ENCODE results near the gene SPAG17. TPM values are rescaled to one million over a fixed set of nuclear protein-coding genes. Genes with fewer than 3 reads are reported as not detected.

Gene SPAG17
- polyA plus RNA-seq, 1 of the 3 experiments (the other 2 are of a cell fraction) = not detected

GRCh38 chr1:118223426-118223825 is 38.4 kb upstream of the SPAG17 start:
- no peaks in the 10 kb centered on the region for H3F3A ChIP-seq (replicated peaks; ENCODE audit: insufficient read depth)

DNA sequence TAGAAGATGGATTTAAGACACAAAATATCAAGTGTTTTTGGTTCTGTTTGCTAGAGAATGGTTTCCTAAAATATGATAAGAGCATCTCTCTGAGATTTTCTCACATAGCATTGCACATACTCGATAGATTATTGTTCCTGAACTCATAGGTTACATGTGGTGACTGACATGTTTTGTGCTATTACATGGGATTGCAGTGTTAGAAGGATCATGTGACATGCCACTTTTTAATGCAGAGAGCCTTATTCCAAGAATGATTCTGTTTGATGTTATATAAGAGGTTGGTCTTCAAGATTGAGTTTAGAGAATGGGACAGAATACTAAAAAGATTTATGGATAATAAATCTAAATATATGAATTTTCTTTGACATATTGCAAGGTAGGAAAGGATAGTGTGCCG is 34.4 kb upstream of the SPAG17 start:
- 1% methylated on average over 2 of the region's 2 CpGs for WGBS (ENCODE audit: low lambda C conversion rate)
- no peaks in the 10 kb centered on the region for H3K36me3 ChIP-seq (replicated peaks in 1 of 2; ENCODE audit: control insufficient read depth in 1 of 2, insufficient read depth in 2 of 2, low read length in 1 of 2)
- no peaks in the 10 kb centered on the region for H3K9me2 ChIP-seq
- CTCF ChIA-PET = no interaction called here
- no peak overlapping the region for H2AFZ ChIP-seq (ENCODE audit: low read depth)
- POLR2A ChIA-PET = no interaction called here
- no peak overlapping the region for H3K4me3 ChIP-seq (ENCODE audit: low read depth in 2 of 2, low read length in 1 of 2)
- no peak for DNase-seq
- no peak overlapping the region for H3K9ac ChIP-seq
- H3K4me2 ChIP-seq = no peak overlapping the region
- no peaks in the 10 kb centered on the region for H3K79me2 ChIP-seq (ENCODE audit: insufficient read depth)
- no peaks in the 10 kb centered on the region for H3K4me1 ChIP-seq (ENCODE audit: control insufficient read depth in 1 of 2, insufficient read depth in 2 of 2, low read depth in 1 of 2, low read length in 1 of 2)
- no peaks in the 10 kb centered on the region for H3F3A ChIP-seq (replicated peaks; ENCODE audit: insufficient read depth)
- H3K27ac ChIP-seq (ENCODE audit: low read depth in 2 of 2, low read length in 1 of 2) = no peak overlapping the region
- H4K20me1 ChIP-seq (ENCODE audit: insufficient read depth) = no peaks in the 10 kb centered on the region
- H3K27me3 ChIP-seq (ENCODE audit: insufficient read depth) = no peaks in the 10 kb centered on the region
- no peaks in the 10 kb centered on the region for H3K9me3 ChIP-seq
- no peak for TF ChIP-seq PBX3 (IDR thresholded peaks at IDR 0.05)

More at GRCh38 chr1:118223426-118223825, 38.4 kb upstream of the SPAG17 start:
- Histone ChIP-seq H3K4me3 (ENCODE audit: low read depth in 2 of 2, low read length in 1 of 2) (no peak overlapping the region; a peak in 1 of 4 replicates), H3K9ac (no peak overlapping the region), H3K79me2 (ENCODE audit: insufficient read depth) (no peaks in the 10 kb centered on the region), H3K27me3 (ENCODE audit: insufficient read depth) (no peaks in the 10 kb centered on the region), H3K27ac (ENCODE audit: low read depth in 2 of 2, low read length in 1 of 2) (no peak overlapping the region), H3K4me1 (ENCODE audit: control insufficient read depth in 1 of 2, insufficient read depth in 2 of 2, low read depth in 1 of 2, low read length in 1 of 2) (no peaks in the 10 kb centered on the region), H4K20me1 (ENCODE audit: insufficient read depth) (no peaks in the 10 kb centered on the region), H3K4me2 (no peak overlapping the region), H3K9me3 (no peaks in the 10 kb centered on the region), H3K36me3 (replicated peaks in 1 of 2; ENCODE audit: control insufficient read depth in 1 of 2, insufficient read depth in 2 of 2, low read length in 1 of 2) (no peaks in the 10 kb centered on the region), H2AFZ (ENCODE audit: low read depth) (no peak overlapping the region), H3K9me2 (no peaks in the 10 kb centered on the region)
- DNase-seq = no peak
- CTCF ChIA-PET = interaction anchor here (1.0 kb wide), 1 partner anchor 25 kb away, joined by 5 read pairs; no protein-coding TSS in a partner anchor
- no peak for TF ChIP-seq FOSL2 (IDR thresholded peaks at IDR 0.05; ENCODE audit: borderline replicate concordance, low read depth)
- TF ChIP-seq, protein P1, sequence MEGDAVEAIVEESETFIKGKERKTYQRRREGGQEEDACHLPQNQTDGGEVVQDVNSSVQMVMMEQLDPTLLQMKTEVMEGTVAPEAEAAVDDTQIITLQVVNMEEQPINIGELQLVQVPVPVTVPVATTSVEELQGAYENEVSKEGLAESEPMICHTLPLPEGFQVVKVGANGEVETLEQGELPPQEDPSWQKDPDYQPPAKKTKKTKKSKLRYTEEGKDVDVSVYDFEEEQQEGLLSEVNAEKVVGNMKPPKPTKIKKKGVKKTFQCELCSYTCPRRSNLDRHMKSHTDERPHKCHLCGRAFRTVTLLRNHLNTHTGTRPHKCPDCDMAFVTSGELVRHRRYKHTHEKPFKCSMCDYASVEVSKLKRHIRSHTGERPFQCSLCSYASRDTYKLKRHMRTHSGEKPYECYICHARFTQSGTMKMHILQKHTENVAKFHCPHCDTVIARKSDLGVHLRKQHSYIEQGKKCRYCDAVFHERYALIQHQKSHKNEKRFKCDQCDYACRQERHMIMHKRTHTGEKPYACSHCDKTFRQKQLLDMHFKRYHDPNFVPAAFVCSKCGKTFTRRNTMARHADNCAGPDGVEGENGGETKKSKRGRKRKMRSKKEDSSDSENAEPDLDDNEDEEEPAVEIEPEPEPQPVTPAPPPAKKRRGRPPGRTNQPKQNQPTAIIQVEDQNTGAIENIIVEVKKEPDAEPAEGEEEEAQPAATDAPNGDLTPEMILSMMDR (IDR thresholded peaks at IDR 0.05) = peak; percentile 28
- TF ChIP-seq POLR2AphosphoS5 (IDR thresholded peaks at IDR 0.05; ENCODE audit: low read depth, low read length) = no peak
- no peak for TF ChIP-seq RCOR1 (IDR thresholded peaks at IDR 0.05; ENCODE audit: low read length)
- POLR2A ChIA-PET = no interaction called here
- no CpG with 5 or more reads among the region's 1 CpG for WGBS (ENCODE audit: low lambda C conversion rate)

DNA sequence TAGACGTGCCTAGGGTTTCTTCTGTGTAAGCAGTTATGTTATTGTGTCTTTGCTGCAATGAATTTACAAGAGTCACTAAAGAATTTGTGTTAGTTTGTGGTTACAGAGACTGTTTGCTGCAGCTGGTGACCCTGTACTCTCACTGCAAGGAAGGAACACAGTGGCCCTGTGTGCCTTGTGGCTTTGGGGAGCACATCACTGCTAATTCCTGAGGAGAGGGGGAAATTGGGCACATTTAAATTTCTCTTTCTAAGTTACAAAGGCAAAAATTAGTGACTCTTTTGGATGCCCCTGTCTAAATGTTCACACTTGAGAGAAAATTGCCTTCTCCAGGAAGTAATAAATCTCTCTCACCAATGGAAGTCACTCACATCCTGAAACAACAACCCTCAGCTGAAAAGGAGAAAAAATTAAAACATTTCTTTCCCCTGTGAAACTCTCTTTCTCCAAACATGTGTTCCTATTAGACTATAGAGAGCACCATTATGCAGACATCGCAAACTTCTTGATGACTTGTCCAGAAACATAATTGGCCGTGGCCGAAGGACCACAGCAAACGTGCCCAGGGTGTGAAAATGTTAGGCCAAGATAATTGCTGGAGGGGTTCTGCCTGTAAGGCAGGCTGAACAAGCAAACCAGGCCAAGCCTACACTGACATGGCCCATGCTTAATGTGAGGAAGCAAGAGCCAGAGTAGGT is 32.3 kb upstream of the SPAG17 start:
- H3F3A ChIP-seq (replicated peaks; ENCODE audit: insufficient read depth) = no peaks in the 10 kb centered on the region
- no peaks in the 10 kb centered on the region for H4K20me1 ChIP-seq (ENCODE audit: insufficient read depth)
- H3K4me3 ChIP-seq (ENCODE audit: low read depth in 2 of 2, low read length in 1 of 2) = no peak overlapping the region
- POLR2A ChIA-PET = no interaction called here
- H3K36me3 ChIP-seq (replicated peaks in 1 of 2; ENCODE audit: control insufficient read depth in 1 of 2, insufficient read depth in 2 of 2, low read length in 1 of 2) = no peaks in the 10 kb centered on the region
- H2AFZ ChIP-seq (ENCODE audit: low read depth) = no peak overlapping the region
- no peaks in the 10 kb centered on the region for H3K9me3 ChIP-seq
- no peak for DNase-seq
- H3K79me2 ChIP-seq (ENCODE audit: insufficient read depth) = no peaks in the 10 kb centered on the region
- H3K27me3 ChIP-seq (ENCODE audit: insufficient read depth) = no peaks in the 10 kb centered on the region
- no peak overlapping the region for H3K27ac ChIP-seq (ENCODE audit: low read depth in 2 of 2, low read length in 1 of 2)
- no peak overlapping the region for H3K4me2 ChIP-seq
- no peak overlapping the region for H3K9ac ChIP-seq
- CTCF ChIA-PET = no interaction called here
- no peaks in the 10 kb centered on the region for H3K9me2 ChIP-seq
- 8% methylated on average over 5 of the region's 5 CpGs for WGBS (ENCODE audit: low lambda C conversion rate)
- no peak for TF ChIP-seq CHD2 (IDR thresholded peaks at IDR 0.05; ENCODE audit: low read length, partially characterized antibody)
- TF ChIP-seq FOXJ3 (CRISPR knock-in tag; IDR thresholded peaks at IDR 0.05) = no peak
- no peak for TF ChIP-seq FOSL2 (IDR thresholded peaks at IDR 0.05; ENCODE audit: borderline replicate concordance, low read depth)
- no peak for TF ChIP-seq SMC3 (IDR thresholded peaks at IDR 0.05; ENCODE audit: low read depth, low read length)
- TF ChIP-seq MEF2A (IDR thresholded peaks at IDR 0.05; ENCODE audit: borderline replicate concordance, low read depth) = no peak
- H3K4me1 ChIP-seq (ENCODE audit: control insufficient read depth in 1 of 2, insufficient read depth in 2 of 2, low read depth in 1 of 2, low read length in 1 of 2) = no peaks in the 10 kb centered on the region
